22Rv1 (cell line): ENCODE results near the gene CSTA.

Experiments
- ZFX ChIP-seq: fragments of 450-650 bp; IDR thresholded peaks from 2 replicates; pipeline ENCODE4 v1.6.1; 2017; ENCODE audit warnings: antibody characterized with exemption, borderline replicate concordance
- TF ChIP-seq, protein P1 (sequence below): fragments of 450-650 bp; IDR thresholded peaks from 2 replicates; pipeline ENCODE4 v1.5.1; 2017; ENCODE audit warnings: mild to moderate bottlenecking

DNA sequence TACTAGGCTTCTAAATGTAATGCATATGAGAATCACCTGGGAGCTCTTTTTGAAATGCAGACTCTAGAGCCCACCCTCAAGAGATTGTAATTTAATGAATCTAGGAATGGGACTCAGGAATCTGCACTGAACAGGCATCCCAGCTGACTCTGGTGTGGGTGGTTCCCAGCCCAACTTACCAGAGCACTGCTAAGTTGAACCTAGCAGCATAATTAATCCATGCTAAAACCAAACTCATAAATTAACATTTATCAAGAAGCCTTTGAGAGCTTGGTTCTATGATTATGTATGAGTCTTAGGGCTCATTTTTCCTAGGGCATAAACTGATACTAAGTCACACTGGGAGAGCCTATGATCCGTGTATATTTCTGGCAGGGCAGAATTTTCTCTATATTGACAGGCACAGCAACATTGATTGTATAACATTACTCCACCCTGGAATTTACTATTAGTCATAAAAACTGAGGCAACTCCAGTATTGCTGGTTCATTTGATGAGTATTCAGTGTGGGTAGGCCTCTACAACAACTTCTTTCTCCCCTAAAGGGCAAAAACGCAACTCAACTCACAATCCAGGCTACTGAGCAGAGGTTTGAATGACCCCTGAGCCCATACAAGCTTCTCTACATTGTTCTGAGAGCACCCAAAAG, 10.7 kb upstream of the CSTA start:
- TF ChIP-seq, protein P1, sequence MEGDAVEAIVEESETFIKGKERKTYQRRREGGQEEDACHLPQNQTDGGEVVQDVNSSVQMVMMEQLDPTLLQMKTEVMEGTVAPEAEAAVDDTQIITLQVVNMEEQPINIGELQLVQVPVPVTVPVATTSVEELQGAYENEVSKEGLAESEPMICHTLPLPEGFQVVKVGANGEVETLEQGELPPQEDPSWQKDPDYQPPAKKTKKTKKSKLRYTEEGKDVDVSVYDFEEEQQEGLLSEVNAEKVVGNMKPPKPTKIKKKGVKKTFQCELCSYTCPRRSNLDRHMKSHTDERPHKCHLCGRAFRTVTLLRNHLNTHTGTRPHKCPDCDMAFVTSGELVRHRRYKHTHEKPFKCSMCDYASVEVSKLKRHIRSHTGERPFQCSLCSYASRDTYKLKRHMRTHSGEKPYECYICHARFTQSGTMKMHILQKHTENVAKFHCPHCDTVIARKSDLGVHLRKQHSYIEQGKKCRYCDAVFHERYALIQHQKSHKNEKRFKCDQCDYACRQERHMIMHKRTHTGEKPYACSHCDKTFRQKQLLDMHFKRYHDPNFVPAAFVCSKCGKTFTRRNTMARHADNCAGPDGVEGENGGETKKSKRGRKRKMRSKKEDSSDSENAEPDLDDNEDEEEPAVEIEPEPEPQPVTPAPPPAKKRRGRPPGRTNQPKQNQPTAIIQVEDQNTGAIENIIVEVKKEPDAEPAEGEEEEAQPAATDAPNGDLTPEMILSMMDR, result no peak
- no peak for TF ChIP-seq ZFX
